Vagina (tissue), 2 donors: ENCODE measurements around the gene PLCB2.

Experiments used
- CTCF ChIP-seq, 3 experiments: fragments of 450-650 bp in 2 of 3; fragments of 200-600 bp in 1 of 3; sonication (generic) in 1 of 3; IDR thresholded peaks; one replicate each; pipeline ENCODE4 v1.5.1; 2017 to 2019; ENCODE audit warnings: antibody characterized with exemption in 3 of 3, mild to moderate bottlenecking in 2 of 3, moderate library complexity in 2 of 3
- POLR2A ChIP-seq, 2 donors: fragments of 450-650 bp; IDR thresholded peaks; one replicate each; pipeline ENCODE4 v1.6.1; 2017; ENCODE audit warnings: antibody characterized with exemption in 2 of 2, mild to moderate bottlenecking in 2 of 2, moderate library complexity in 2 of 2

- TF ChIP-seq CTCF (IDR thresholded peaks at IDR 0.05) (no peak), POLR2A (IDR thresholded peaks at IDR 0.05) (no peak)
Observed at GRCh38 chr15:40338921-40339620, 31.3 kb upstream of the PLCB2 start.
